ENCODE measurements around the gene RAB44.

Gene RAB44

GRCh38 chr6:36781669-36782068 is 84.0 kb downstream of the RAB44 start:
- FAIRE-seq: no peak

All from colon (tissue), 2 donors.